IMR-90 (cell line): Measurements from ENCODE around the gene HOXA10. TPM values are rescaled to one million over a fixed set of nuclear protein-coding genes. Genes with fewer than 3 reads are reported as not detected.

Experiments
- ATAC-seq: fragments of 200-7000 bp; cut with Tn5 transposase; 2 replicates; pipeline ENCODE4 v1.9.1; 2020; ENCODE audit warnings: low read depth, mild to moderate bottlenecking, moderate library complexity
- BruUV-seq: library from RNA; stranded (reverse); fragments of 400-500 nt; replicated peaks from 2 replicates; lab custom pipeline; 2021; lab: Mats Ljungman, UMichigan
- CTCF ChIA-PET: fragments of 300-600 bp; formaldehyde crosslinking; extraction: SDS; loops from one replicate; lab custom pipeline; 2021; ENCODE audit warnings: antibody characterized with exemption; lab: Yijun Ruan, JAX
- POLR2A ChIA-PET: fragments of 300-600 bp; sonication (Branson Sonifier 250); formaldehyde crosslinking; loops from one replicate; lab custom pipeline; 2022; ENCODE audit warnings: antibody characterized with exemption; ENCODE audit not compliant: unreplicated experiment; lab: Charles Lee
- DNase-seq: peaks from one replicate; pipeline ENCODE4 v3.0.0; 2013
- H2AFZ ChIP-seq: replicated peaks from 2 replicates; pipeline ENCODE3; 2013; ENCODE audit warnings: low read length, mild to moderate bottlenecking; ENCODE audit not compliant: poor library complexity
- H2AK5ac ChIP-seq: 2 replicates; pipeline ENCODE4 v1.6.1; 2013; ENCODE audit warnings: low read depth, low read length, inconsistent platforms
- H2AK9ac ChIP-seq: replicated peaks from 2 replicates; pipeline ENCODE3; 2013; ENCODE audit warnings: mild to moderate bottlenecking, low read depth, low read length, moderate library complexity; ENCODE audit not compliant: poor library complexity
- H2BK120ac ChIP-seq: 2 replicates; pipeline ENCODE4 v1.6.1; 2013; ENCODE audit warnings: low read depth, low read length, inconsistent platforms
- H2BK15ac ChIP-seq: 3 replicates; pipeline ENCODE4 v1.6.1; 2013; ENCODE audit warnings: low read depth, low read length, inconsistent platforms
- H2BK20ac ChIP-seq: 2 replicates; pipeline ENCODE4 v1.6.1; 2013; ENCODE audit warnings: low read depth, mild to moderate bottlenecking, inconsistent platforms, low read length, moderate library complexity
- H2BK5ac ChIP-seq: 2 replicates; pipeline ENCODE4 v1.6.1; 2013; ENCODE audit warnings: mild to moderate bottlenecking, low read depth, low read length, inconsistent platforms; ENCODE audit not compliant: poor library complexity, severe bottlenecking
- H3K14ac ChIP-seq: replicated peaks from 2 replicates; pipeline ENCODE4 v1.6.1; 2013; ENCODE audit warnings: low read depth, low read length, inconsistent platforms
- H3K18ac ChIP-seq: 2 replicates; pipeline ENCODE4 v1.6.1; 2013; ENCODE audit warnings: low read depth, low read length, control low read depth
- H3K23ac ChIP-seq: 2 replicates; pipeline ENCODE4 v1.6.1; 2013; ENCODE audit warnings: low read depth, low read length, inconsistent platforms
- H3K27ac ChIP-seq: 2 replicates; pipeline ENCODE4 v1.5.1; 2013; ENCODE audit warnings: mild to moderate bottlenecking, control low read depth, low read length; ENCODE audit not compliant: insufficient read depth
- H3K27me3 ChIP-seq: 2 replicates; pipeline ENCODE4 v1.6.1; 2013; ENCODE audit warnings: low read length; ENCODE audit not compliant: control insufficient read depth, insufficient read depth
- H3K36me3 ChIP-seq: 2 replicates; pipeline ENCODE4 v1.6.1; 2013; ENCODE audit warnings: low read length, mixed read lengths; ENCODE audit not compliant: control insufficient read depth, insufficient read depth
- H3K4ac ChIP-seq: 2 replicates; pipeline ENCODE4 v1.6.1; 2013; ENCODE audit warnings: low read depth, low read length, inconsistent platforms
- H3K4me1 ChIP-seq: 2 replicates; pipeline ENCODE4 v1.6.1; 2013; ENCODE audit warnings: low read length, mixed read lengths; ENCODE audit not compliant: control insufficient read depth, insufficient read depth
- H3K4me2 ChIP-seq: 2 replicates; pipeline ENCODE4 v1.6.1; 2013; ENCODE audit warnings: low read depth, mild to moderate bottlenecking, control low read depth, low read length, moderate library complexity
- H3K4me3 ChIP-seq: 2 replicates; pipeline ENCODE4 v1.5.1; 2013; ENCODE audit warnings: low read depth, mild to moderate bottlenecking, control low read depth, low read length, moderate library complexity; ENCODE audit not compliant: insufficient read depth
- H3K56ac ChIP-seq: 2 replicates; pipeline ENCODE4 v1.6.1; 2013; ENCODE audit warnings: low read length, inconsistent platforms; ENCODE audit not compliant: insufficient read depth; ENCODE audit errors: extremely low read depth
- H3K79me1 ChIP-seq, 2 experiments: 2 replicates each; pipeline ENCODE4 v1.6.1; 2013; ENCODE audit warnings: low read length in 2 of 2, inconsistent platforms in 1 of 2, low read depth in 1 of 2
- H3K9ac ChIP-seq: 2 replicates; pipeline ENCODE4 v1.6.1; 2013; ENCODE audit warnings: low read depth, low read length, control low read depth
- H3K9me1 ChIP-seq: 2 replicates; pipeline ENCODE4 v1.6.1; 2013; ENCODE audit warnings: low read length, inconsistent platforms; ENCODE audit not compliant: insufficient read depth
- H3K9me3 ChIP-seq: 2 replicates; pipeline ENCODE4 v1.6.1; 2013; ENCODE audit warnings: low read length; ENCODE audit not compliant: control insufficient read depth, insufficient read depth
- H4K20me1 ChIP-seq: 2 replicates; pipeline ENCODE4 v1.6.1; 2013; ENCODE audit warnings: low read length, inconsistent platforms; ENCODE audit not compliant: insufficient read depth
- H4K5ac ChIP-seq: 2 replicates; pipeline ENCODE4 v1.6.1; 2013; ENCODE audit warnings: mild to moderate bottlenecking, low read depth, low read length, control low read depth
- H4K8ac ChIP-seq, 2 experiments: 2 replicates each; pipeline ENCODE4 v1.6.1; 2013; ENCODE audit warnings: low read depth in 2 of 2, low read length in 2 of 2, control low read depth in 1 of 2, inconsistent platforms in 1 of 2
- H4K91ac ChIP-seq: 2 replicates; pipeline ENCODE4 v1.6.1; 2013; ENCODE audit warnings: low read depth, low read length, inconsistent platforms; ENCODE audit not compliant: insufficient read depth
- BHLHE40 ChIP-seq: fragments of 150-350 bp; IDR thresholded peaks from 2 replicates; pipeline ENCODE4 v1.6.1; 2016; ENCODE audit warnings: mild to moderate bottlenecking, low read depth, low read length
- CEBPB ChIP-seq: IDR thresholded peaks from 2 replicates; pipeline ENCODE4 v1.6.1; 2012; ENCODE audit warnings: low read depth, low read length, improper control_type of control experiment
- CHD1 ChIP-seq: IDR thresholded peaks from 2 replicates; pipeline ENCODE4 v1.6.1; 2012; ENCODE audit warnings: low read depth, low read length, improper control_type of control experiment
- FOS ChIP-seq: fragments of 150-350 bp; IDR thresholded peaks from 2 replicates; pipeline ENCODE4 v1.6.1; 2016; ENCODE audit warnings: low read depth, low read length
- NFE2L2 ChIP-seq: fragments of 150-350 bp; IDR thresholded peaks from 2 replicates; pipeline ENCODE4 v1.6.1; 2016; ENCODE audit warnings: low read depth, mild to moderate bottlenecking, low read length
- POLR2A ChIP-seq: IDR thresholded peaks from 2 replicates; pipeline ENCODE4 v1.6.1; 2012; ENCODE audit warnings: mild to moderate bottlenecking, low read depth, low read length
- RAD21 ChIP-seq: IDR thresholded peaks from 2 replicates; pipeline ENCODE4 v1.6.1; 2012; ENCODE audit warnings: low read length, improper control_type of control experiment
- RCOR1 ChIP-seq: IDR thresholded peaks from 2 replicates; pipeline ENCODE4 v1.6.1; 2012; ENCODE audit warnings: mild to moderate bottlenecking, low read length, improper control_type of control experiment; ENCODE audit not compliant: insufficient replicate concordance
- RFX5 ChIP-seq: IDR thresholded peaks from 2 replicates; pipeline ENCODE4 v1.8.0; 2012; ENCODE audit warnings: low read depth, mild to moderate bottlenecking, low read length, moderate library complexity
- WGBS, 2 experiments: methylation state at CpG; one replicate each; pipeline versions ENCODE4 v1.1.5 to v1.1.7; 2013; ENCODE audit warnings: missing lambda C conversion rate in 2 of 2; ENCODE audit not compliant: insufficient read length in 1 of 2; ENCODE audit errors: extremely low coverage in 2 of 2; 5-methylcytosine and 5-hydroxymethylcytosine counted together
- dilution Hi-C: fragments of 300-500 bp; cut with HindIII; formaldehyde crosslinking; loops from one replicate; pipeline ENCODE4 v1.14.3; 2018; ENCODE audit warnings: low sequenced_read_pairs; ENCODE audit not compliant: unreplicated experiment
- in situ Hi-C: fragments of 300-500 bp; cut with MboI; formaldehyde crosslinking; loops from 3 replicates; pipeline ENCODE4 v1.14.3; 2019; ENCODE audit warnings: low sequenced_read_pairs, inconsistent platforms, mixed read lengths
- intact Hi-C: fragments of 100-400 bp; cut with micrococcal nuclease; formaldehyde crosslinking; loops from 2 replicates; pipeline ENCODE4 v1.10.0; 2022
- polyA plus RNA-seq, 3 experiments: library from polyadenylated mRNA; depleted of rRNA; stranded (reverse); fragments of >200 nt; gene quantifications; 2 replicates each; pipeline ENCODE4 v1.2.3, GENCODE V29; 2012; ENCODE audit warnings: low replicate concordance in 1 of 3
- total RNA-seq: library from RNA; depleted of rRNA; stranded (reverse); fragments of >200 nt; gene quantifications from 2 replicates; pipeline ENCODE4 v1.2.3, GENCODE V29; 2012
- TF ChIP-seq, protein P1 (sequence below): fragments of 150-350 bp; IDR thresholded peaks from 2 replicates; pipeline ENCODE4 v1.6.1; 2016; ENCODE audit warnings: low read depth, mild to moderate bottlenecking, low read length, moderate library complexity, borderline replicate concordance
- TF ChIP-seq, protein P2 (sequence below): fragments of 150-350 bp; IDR thresholded peaks from 2 replicates; pipeline ENCODE4 v1.6.1; 2017; ENCODE audit warnings: mild to moderate bottlenecking, antibody characterized with exemption, low read length, low read depth

Gene HOXA10
- total and polyA plus RNA-seq, 2 of the 4 experiments (the other 2 are of a cell fraction) = 0.10 to 0.18 TPM

- Histone ChIP-seq H4K8ac (peak overlapping the region; percentile 33 to 62; a peak in 2 of 4 replicates), H2AK9ac (peak overlapping the region; percentile 21), H2BK20ac (no peak overlapping the region), H2BK120ac (peak overlapping the region; percentile 27; the same call in 1 of the 2 replicates), H3K9me3 (no peaks in the 10 kb centered on the region), H3K56ac (0 out of 2 replicates have a peak overlapping the region, but pooled peaks have one; percentile 10), H3K27me3 (no peaks in the 10 kb centered on the region), H2AFZ (peak overlapping the region; percentile 84), H2BK15ac (0 out of 3 replicates have a peak overlapping the region, but pooled peaks have one; percentile 7), H3K18ac (peak overlapping the region; percentile 15; the same call in 1 of the 2 replicates), H2AK5ac (0 out of 2 replicates have a peak overlapping the region, but pooled peaks have one; percentile 20), H2BK5ac (peak overlapping the region; percentile 16), H3K23ac (peak overlapping the region; percentile 43), H3K14ac (0 out of 2 replicates have a peak overlapping the region, but pooled peaks have one; percentile 17), H4K91ac (peak overlapping the region; percentile 65), H3K9me1 (peaks cover 3% of the 10 kb centered on the region; the same call in 1 of the 2 replicates), H4K5ac (no peak overlapping the region), H4K20me1 (no peaks in the 10 kb centered on the region), H3K79me1 (peaks cover 9 to 27% of the 10 kb centered on the region in 2 experiments; a peak in 3 of 4 replicates), H3K4ac (peak overlapping the region; percentile 35), H3K9ac (peak overlapping the region; percentile 74), H3K4me1 (peaks cover 17% of the 10 kb centered on the region), H3K27ac (peak overlapping the region; percentile 83), H3K4me3 (peak overlapping the region; percentile 54), H3K4me2 (peak overlapping the region; percentile 71), H3K36me3 (no peaks in the 10 kb centered on the region; the same call in 1 of the 2 replicates)
- intact Hi-C loops = loop anchor here (5.0 kb wide), 1 partner anchor 1058 kb away; no protein-coding TSS in a partner anchor
- BruUV-seq = no TSS peak
- ChIA-PET CTCF (interaction anchor here (0.8 to 1.3 kb wide), 4 partner anchors 16 to 1257 kb away, joined by 3 to 5 read pairs (median 4); no protein-coding TSS in a partner anchor), POLR2A (no interaction called here)
- DNase-seq (no peak), ATAC-seq (no peak; the same call in 1 of the 2 replicates)
- dilution Hi-C loops = no loop called here
- WGBS, 2 experiments = no CpG with 5 or more reads among the region's 13 CpGs
- no peak for TF ChIP-seq POLR2A
- TF ChIP-seq RAD21 = no peak
- TF ChIP-seq CHD1 = no peak
- TF ChIP-seq, protein P1, sequence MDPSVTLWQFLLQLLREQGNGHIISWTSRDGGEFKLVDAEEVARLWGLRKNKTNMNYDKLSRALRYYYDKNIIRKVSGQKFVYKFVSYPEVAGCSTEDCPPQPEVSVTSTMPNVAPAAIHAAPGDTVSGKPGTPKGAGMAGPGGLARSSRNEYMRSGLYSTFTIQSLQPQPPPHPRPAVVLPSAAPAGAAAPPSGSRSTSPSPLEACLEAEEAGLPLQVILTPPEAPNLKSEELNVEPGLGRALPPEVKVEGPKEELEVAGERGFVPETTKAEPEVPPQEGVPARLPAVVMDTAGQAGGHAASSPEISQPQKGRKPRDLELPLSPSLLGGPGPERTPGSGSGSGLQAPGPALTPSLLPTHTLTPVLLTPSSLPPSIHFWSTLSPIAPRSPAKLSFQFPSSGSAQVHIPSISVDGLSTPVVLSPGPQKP = no peak
- TF ChIP-seq, protein P2, sequence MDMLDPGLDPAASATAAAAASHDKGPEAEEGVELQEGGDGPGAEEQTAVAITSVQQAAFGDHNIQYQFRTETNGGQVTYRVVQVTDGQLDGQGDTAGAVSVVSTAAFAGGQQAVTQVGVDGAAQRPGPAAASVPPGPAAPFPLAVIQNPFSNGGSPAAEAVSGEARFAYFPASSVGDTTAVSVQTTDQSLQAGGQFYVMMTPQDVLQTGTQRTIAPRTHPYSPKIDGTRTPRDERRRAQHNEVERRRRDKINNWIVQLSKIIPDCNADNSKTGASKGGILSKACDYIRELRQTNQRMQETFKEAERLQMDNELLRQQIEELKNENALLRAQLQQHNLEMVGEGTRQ = no peak
- TF ChIP-seq RCOR1 = no peak
- TF ChIP-seq CEBPB = no peak
- TF ChIP-seq FOS = no peak
- no peak for TF ChIP-seq BHLHE40
- TF ChIP-seq NFE2L2 = no peak
- no peak for TF ChIP-seq RFX5
- in situ Hi-C loops = loop anchor here (10.0 kb wide), 1 partner anchor 955 kb away; no protein-coding TSS in a partner anchor
Measured at GRCh38 chr7:27149842-27150567, 24.1 kb downstream of the HOXA10 start.
